ENCODE measurements around the gene ATP1B1.

DNA sequence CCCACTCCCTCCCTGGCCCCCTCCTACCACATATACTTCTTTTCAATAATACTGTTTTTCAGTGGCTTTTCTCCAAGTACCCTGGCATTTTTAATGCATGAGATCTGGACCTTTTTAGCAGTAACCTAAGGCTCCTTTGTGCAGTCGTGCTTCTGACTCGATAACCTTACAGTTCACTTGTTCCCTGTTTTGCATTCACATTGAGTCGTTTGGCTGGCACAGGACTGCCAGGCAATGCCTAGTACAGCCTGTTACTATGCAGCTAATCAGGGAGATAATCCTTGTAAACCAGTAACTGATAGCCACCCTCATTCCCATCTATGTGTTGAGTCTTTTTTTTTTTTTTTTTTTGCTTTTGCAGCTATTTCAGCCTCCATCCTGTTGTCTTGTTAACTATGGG lies 3.7 kb downstream of the ATP1B1 start:
- TF ChIP-seq CTCF (IDR thresholded peaks at IDR 0.05) (no peak), EZH2 (IDR thresholded peaks at IDR 0.05) (no peak)
